Lower lobe of right lung (tissue), 2 donors: ENCODE measurements around the gene PCBP2. TPM values are rescaled to one million over a fixed set of nuclear protein-coding genes. Genes with fewer than 3 reads are reported as not detected.

ENCODE experiments used
- ATAC-seq, 2 donors: fragments of 200-7000 bp; cut with Tn5 transposase; one replicate each; pipeline ENCODE4 v1.9.1; 2020 to 2022; ENCODE audit warnings: mild to moderate bottlenecking in 2 of 2, moderate library complexity in 2 of 2
- DNase-seq: peaks from one replicate; pipeline ENCODE4 v3.0.0-alpha.2; 2020
- H3K27ac ChIP-seq: fragments of 200-600 bp; one replicate; pipeline ENCODE4 v1.8.0; 2022
- H3K27me3 ChIP-seq: fragments of 200-600 bp; one replicate; pipeline ENCODE4 v1.8.0; 2022; ENCODE audit warnings: low read depth
- H3K36me3 ChIP-seq: fragments of 200-600 bp; one replicate; pipeline ENCODE4 v1.8.0; 2022; ENCODE audit warnings: mild to moderate bottlenecking
- H3K4me1 ChIP-seq: fragments of 200-600 bp; one replicate; pipeline ENCODE4 v1.8.0; 2022
- H3K4me3 ChIP-seq: fragments of 200-600 bp; one replicate; pipeline ENCODE4 v1.8.0; 2022; ENCODE audit warnings: mild to moderate bottlenecking
- H3K9me3 ChIP-seq: fragments of 200-600 bp; one replicate; pipeline ENCODE4 v1.8.0; 2022
- intact Hi-C: fragments of 100-400 bp; cut with DNase I; formaldehyde crosslinking; loops from one replicate; pipeline ENCODE4 v1.11.0; 2022
- total RNA-seq: library from RNA; stranded (reverse); fragmentation: NEBNext Ultra II Directional; extraction: Animal tissue kit (Norgen Biotek cat#: 25700); gene quantifications from one replicate; pipeline ENCODE4 v1.2.1, GENCODE V29; 2021
- TF ChIP-seq, protein P1 (sequence below): fragments of 200-600 bp; IDR thresholded peaks from one replicate; pipeline ENCODE4 v1.8.0; 2022; ENCODE audit warnings: antibody characterized with exemption, mild to moderate bottlenecking
- donor health status: DM: no; HTN: yes; CAD: no; lungs with severe emphysema.

Gene PCBP2
- total RNA-seq, 1 donor from 2014 or later, result 767 TPM

DNA sequence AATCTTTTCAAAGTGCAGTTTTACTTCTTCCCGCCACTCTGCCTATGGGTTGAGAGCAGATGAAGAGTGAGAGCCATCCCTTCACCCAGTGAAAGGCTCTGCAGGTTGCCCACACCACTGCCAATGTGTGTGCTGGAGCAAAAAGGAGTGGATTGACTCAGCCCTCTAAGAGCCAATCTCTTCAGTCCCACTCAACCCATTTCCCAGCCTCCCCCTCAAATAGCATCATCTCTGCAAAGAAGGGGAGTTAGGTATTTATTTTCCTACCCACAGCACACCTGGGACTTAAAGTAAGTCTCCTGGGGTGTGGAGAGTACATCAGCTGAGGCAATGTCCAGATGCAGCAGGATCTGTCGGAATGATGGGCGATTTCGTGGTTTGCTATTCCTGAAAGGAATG, 32.1 kb downstream of the PCBP2 start:
- Histone ChIP-seq H3K9me3 (no peaks in the 10 kb centered on the region), H3K4me3 (no peak overlapping the region), H3K27ac (no peak overlapping the region), H3K27me3 (no peaks in the 10 kb centered on the region), H3K4me1 (peaks cover 27% of the 10 kb centered on the region), H3K36me3 (peaks cover 80% of the 10 kb centered on the region)
- TF ChIP-seq, protein P1, sequence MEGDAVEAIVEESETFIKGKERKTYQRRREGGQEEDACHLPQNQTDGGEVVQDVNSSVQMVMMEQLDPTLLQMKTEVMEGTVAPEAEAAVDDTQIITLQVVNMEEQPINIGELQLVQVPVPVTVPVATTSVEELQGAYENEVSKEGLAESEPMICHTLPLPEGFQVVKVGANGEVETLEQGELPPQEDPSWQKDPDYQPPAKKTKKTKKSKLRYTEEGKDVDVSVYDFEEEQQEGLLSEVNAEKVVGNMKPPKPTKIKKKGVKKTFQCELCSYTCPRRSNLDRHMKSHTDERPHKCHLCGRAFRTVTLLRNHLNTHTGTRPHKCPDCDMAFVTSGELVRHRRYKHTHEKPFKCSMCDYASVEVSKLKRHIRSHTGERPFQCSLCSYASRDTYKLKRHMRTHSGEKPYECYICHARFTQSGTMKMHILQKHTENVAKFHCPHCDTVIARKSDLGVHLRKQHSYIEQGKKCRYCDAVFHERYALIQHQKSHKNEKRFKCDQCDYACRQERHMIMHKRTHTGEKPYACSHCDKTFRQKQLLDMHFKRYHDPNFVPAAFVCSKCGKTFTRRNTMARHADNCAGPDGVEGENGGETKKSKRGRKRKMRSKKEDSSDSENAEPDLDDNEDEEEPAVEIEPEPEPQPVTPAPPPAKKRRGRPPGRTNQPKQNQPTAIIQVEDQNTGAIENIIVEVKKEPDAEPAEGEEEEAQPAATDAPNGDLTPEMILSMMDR, result no peak
- intact Hi-C loops, result no loop called here
- ATAC-seq (no peak), DNase-seq (no peak)

DNA sequence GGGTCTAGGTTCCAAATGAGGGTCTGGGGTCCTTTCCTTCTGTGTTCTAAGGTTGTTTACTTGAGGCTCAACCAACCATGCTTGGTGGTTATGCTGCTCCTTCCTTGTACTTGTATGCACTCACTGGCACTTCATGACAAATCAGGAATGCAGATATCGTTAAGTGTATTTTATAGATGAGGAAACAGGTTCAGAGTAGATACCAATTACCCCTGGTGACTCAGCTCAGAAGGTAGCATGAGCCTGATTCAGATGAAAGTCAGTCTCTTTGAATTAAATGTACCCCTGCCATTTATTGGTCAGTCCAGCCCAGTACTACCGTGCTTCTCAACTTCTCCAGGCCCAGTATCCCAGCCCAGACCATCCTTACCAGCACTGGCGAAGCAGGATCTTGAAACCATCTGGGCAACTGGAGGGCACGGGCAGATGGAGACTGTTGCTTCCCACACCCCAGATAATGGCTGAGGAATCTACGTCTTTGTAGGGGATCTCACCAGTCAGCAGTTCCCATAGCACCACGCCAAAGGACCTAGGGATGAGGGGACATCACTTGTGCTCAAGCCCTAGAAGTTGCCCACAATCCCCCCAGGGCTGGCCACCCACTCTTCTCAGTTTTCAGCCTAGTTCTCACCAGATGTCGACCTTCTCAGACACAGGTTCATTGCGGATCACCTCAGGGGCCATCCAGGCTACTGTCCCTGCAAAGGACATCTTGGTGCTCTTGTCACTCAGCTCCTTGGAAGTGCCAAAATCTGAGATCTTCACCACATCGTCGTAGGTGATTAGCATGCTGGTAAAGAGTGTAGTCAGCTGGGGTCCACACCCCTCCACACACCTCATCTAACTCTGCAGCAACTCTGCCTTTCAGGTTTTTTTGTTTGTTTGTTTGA, 33.0 kb downstream of the PCBP2 start:
- intact Hi-C loops, result no loop called here

DNA sequence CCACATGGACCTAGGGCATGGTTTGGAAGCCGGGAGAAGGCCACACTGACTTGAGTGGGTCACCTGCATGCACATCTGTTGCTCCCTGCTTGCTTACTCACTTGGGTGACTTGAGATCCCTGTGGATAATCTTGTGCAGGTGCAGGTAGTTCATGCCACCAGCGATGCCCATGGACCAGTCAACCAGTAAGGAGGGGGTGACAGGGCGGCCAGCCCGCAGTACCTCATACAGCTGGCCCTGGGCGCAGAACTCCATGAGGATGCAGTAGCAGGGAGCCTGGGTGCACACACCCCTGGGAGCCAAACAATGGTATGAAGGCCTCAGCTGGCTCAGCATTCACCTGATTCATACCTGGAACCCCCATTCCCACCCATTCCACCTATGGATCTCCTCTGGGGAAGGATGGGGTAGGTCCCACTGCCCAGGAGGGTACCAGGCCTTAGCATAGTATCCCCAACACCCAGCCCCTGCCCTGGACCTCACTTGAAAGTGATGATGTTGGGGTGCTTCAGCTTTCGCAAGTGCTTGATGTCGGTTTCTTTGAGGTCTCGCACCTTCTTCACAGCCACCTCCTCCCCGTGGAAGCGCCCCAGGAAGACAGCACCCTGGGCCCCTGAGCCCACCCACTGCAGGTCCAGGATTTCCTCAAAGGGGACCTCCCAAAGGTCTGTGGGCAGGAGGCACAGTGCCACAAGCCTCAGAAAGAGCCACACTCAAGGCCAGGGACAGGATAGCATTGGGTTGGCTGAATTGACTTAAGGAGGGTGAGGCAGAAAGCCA, 34.2 kb downstream of the PCBP2 start:
- TF ChIP-seq, protein P1, result no peak
- H3K4me1 ChIP-seq, result peaks cover 21% of the 10 kb centered on the region
- ATAC-seq (no peak), DNase-seq (no peak)
- H3K4me3 ChIP-seq, result no peak overlapping the region
- intact Hi-C loops, result no loop called here
- H3K9me3 ChIP-seq, result no peaks in the 10 kb centered on the region
- no peak overlapping the region for H3K27ac ChIP-seq
- H3K27me3 ChIP-seq, result no peaks in the 10 kb centered on the region
- peaks cover 59% of the 10 kb centered on the region for H3K36me3 ChIP-seq

More for the DNA sequence above, 33.0 kb downstream of the PCBP2 start:
- H3K27ac ChIP-seq, result no peak overlapping the region
- peaks cover 27% of the 10 kb centered on the region for H3K4me1 ChIP-seq
- peaks cover 71% of the 10 kb centered on the region for H3K36me3 ChIP-seq
- ATAC-seq (peak in 1 of 2 donors; percentile 10), DNase-seq (no peak)
- no peak overlapping the region for H3K4me3 ChIP-seq
- H3K9me3 ChIP-seq, result no peaks in the 10 kb centered on the region
- no peaks in the 10 kb centered on the region for H3K27me3 ChIP-seq
- TF ChIP-seq, protein P1, result no peak

DNA sequence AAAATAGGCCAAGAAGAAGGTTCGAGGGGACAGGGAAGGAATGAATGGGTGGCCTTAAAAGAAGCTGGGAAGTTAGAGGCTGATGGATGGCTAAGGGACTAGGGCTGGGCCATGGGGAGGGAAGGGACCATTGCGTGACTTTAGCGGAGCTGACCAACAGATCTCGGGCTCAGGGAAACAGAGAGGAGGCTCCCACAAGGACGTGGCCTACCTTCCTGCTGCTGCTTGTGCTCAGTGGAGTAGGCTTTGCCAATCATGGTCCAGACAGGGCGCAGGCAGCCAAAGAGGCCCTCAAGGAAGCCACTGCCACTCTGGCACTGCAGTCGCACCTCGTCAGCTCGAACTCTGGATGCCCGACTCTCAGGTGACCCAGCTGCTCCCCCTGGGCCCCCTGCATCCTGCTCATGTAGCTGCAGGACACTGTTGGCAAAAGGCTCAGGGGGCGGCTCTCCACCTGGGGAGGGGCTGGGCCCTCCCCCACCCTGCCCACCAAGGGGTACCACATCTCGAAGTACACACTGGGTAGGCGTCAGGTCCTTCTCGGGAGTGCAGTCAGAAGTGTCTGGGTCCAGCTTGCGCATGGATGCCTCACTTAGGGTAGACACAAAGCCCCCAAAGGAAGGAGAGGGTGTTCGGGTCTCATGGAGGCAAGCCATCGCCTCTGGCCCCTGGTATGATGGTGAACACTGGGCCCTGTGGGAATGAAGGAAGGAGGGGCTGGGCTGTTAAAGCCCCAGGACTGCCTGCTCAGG, 35.0 kb downstream of the PCBP2 start:
- no peak for DNase-seq
- Histone ChIP-seq H3K36me3 (peaks cover 51% of the 10 kb centered on the region), H3K4me1 (peaks cover 21% of the 10 kb centered on the region), H3K27ac (peak overlapping the region; percentile 9), H3K4me3 (no peak overlapping the region), H3K27me3 (no peaks in the 10 kb centered on the region), H3K9me3 (no peaks in the 10 kb centered on the region)
- TF ChIP-seq, protein P1, result no peak
- intact Hi-C loops, result no loop called here
- ATAC-seq, result no peak

DNA sequence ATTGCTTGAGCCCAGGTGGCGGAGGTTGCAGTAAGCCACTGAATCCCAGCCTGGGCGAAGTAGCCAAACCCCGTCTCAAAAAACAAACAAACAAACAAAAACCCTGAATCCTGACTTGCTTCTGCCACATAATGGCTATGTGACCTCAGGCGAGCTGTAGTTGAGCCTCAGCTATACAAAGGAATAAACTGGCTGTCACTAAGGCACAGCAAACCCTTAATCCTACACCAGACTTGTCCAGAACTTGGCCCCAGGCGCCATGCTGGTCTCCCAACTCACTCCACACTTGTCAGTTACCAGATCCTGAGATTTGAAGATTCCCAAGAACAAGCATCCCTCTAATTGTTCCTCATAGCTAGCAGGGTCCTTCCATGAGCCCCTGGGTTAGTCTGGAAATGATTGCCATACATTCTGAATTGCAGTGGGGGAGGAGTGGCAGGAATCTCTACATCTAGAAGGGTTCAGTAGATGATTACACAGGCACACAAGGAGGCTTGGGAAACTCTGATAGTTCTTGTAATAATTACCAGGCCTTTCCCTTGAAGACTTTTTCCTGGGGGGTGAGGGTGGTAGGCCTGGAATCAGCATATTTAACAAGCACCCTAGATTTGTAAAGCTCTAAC, 37.5 kb downstream of the PCBP2 start:
- Histone ChIP-seq H3K4me3 (no peak overlapping the region), H3K36me3 (peaks cover 28% of the 10 kb centered on the region), H3K4me1 (peaks cover 43% of the 10 kb centered on the region), H3K27me3 (no peaks in the 10 kb centered on the region), H3K9me3 (no peaks in the 10 kb centered on the region), H3K27ac (no peak overlapping the region)
- ATAC-seq, result no peak
- DNase-seq, result no peak
- TF ChIP-seq, protein P1, result no peak
- intact Hi-C loops, result no loop called here
